ENCODE data around the gene RNF41. TPM values are rescaled to one million over a fixed set of nuclear protein-coding genes. Genes with fewer than 3 reads are reported as not detected.
"Not testable (repeated sequence)": the region's sequence is repeated elsewhere in the genome, so short reads cannot be mapped to it uniquely, and the experiment has no call there.

RNF41 gene
- total RNA-seq = 10 to 100 TPM; 39.0 to 51.3 (median 42.7) TPM

GRCh38 chr12:56221757-56222530, at the start of gene RNF41:
RNF41 (minus strand) TSS chr12:56221922; CDS start chr12:56214047, 7,875 bp downstream.
- Histone ChIP-seq H3K36me3 (no peaks in the 10 kb centered on the region), H3K27me3 (no peaks in the 10 kb centered on the region), H3K4me3 (peak within 1 kb of the TSS; percentile 65 to 95 (median 76)), H3K4me1 (peaks cover 28 to 47% (median 39%) of the 10 kb centered on the region in 4 donors), H3K27ac (peak within 1 kb of the TSS; percentile 96 to 99 (median 98)), H3K9me3 (no peaks in the 10 kb centered on the region)
- WGBS, 2 donors (ENCODE audit: low coverage in 1 of 2) = 3 to 40% methylated on average over 2 to 42 of the region's 42 CpGs
- DNase-seq = peak; percentile 98
- in situ Hi-C loops (cut with MboI; ENCODE audit: low pct_ligation_motif_present in 1 of 4, low pct_unique_long_range_greater_than_20kb in 1 of 4, low sequenced_read_pairs in 3 of 4) (no loop called here), intact Hi-C loops (cut with DNase I; ENCODE audit: low total_unique reads) (loop anchor here (2.0 kb wide), 1 partner anchor 105 kb away; the partner anchor contains the start of gene RPL41)
- TF ChIP-seq POLR2A (IDR thresholded peaks at IDR 0.05) (peak; percentile 98), CTCF (IDR thresholded peaks at IDR 0.05) (peak in 3 of 5 experiments; percentile 5 to 48 (median 33)), EP300 (IDR thresholded peaks at IDR 0.05; ENCODE audit: low read depth) (peak; percentile 58), POLR2AphosphoS5 (IDR thresholded peaks at IDR 0.05) (peak; percentile 99)

- Histone ChIP-seq H3K4me1 (peaks cover 3 to 14% (median 9%) of the 10 kb centered on the region in 4 donors), H3K27me3 (no peaks in the 10 kb centered on the region), H3K9me3 (no peaks in the 10 kb centered on the region), H3K27ac (no peak overlapping the region), H3K4me3 (no peak overlapping the region), H3K36me3 (peaks cover 0 to 48% (median 23%) of the 10 kb centered on the region in 4 donors)
- intact Hi-C loops (cut with DNase I; ENCODE audit: low total_unique reads) = no loop called here
- TF ChIP-seq CTCF (IDR thresholded peaks at IDR 0.05) (peak in 2 of 5 experiments; percentile 10 to 12), POLR2A (IDR thresholded peaks at IDR 0.05) (no peak)
- no peak for DNase-seq
- in situ Hi-C loops (cut with MboI; ENCODE audit: low pct_ligation_motif_present in 1 of 4, low pct_unique_long_range_greater_than_20kb in 1 of 4, low sequenced_read_pairs in 3 of 4) = no loop called here
- 15% methylated on average over 1 of the region's 1 CpG; no CpG with 5 or more reads in 1 of the 2 donors for WGBS, 2 donors (ENCODE audit: low coverage in 1 of 2)
These were observed 49.3 kb upstream of the RNF41 start for GRCh38 chr12:56271031-56271430.

DNA sequence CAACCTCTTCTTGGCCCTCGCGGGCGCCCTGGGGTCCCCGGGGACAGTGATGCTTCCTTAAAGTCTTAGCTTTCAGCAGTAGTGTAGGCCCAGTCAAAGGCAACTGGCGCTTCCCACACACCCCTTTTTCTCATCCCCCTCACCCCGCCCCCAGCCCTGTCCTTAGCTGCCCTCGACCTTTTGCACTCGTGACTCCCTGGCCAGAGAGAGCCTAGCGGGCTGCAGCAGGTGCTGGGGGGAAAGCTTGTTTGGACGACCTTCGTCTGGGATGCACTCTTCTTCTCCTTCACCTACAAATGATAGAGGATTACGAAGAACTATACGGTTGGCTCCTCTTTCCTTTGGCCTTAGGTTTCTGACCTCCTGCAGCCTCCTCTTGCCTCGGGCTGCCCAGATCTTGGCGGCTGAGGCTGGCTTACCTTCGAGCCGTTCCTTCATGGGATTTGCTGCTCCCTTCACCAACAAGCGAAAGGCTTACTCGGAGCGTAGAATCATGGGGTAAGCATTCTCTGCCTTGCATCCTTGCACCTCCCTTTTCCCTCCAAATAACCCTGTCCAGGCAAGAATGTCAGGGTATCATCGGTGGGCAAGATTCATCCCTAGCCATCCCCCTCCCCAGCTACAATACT, 45.8 kb upstream of the RNF41 start:
- intact Hi-C loops (cut with DNase I; ENCODE audit: low total_unique reads) (no loop called here), in situ Hi-C loops (cut with MboI; ENCODE audit: low pct_ligation_motif_present in 1 of 4, low pct_unique_long_range_greater_than_20kb in 1 of 4, low sequenced_read_pairs in 3 of 4) (no loop called here)
- Histone ChIP-seq H3K36me3 (peaks cover 0 to 15% (median 7%) of the 10 kb centered on the region in 4 donors), H3K27ac (peak overlapping the region; percentile 92 to 96 (median 96)), H3K4me1 (peaks cover 5 to 14% (median 12%) of the 10 kb centered on the region in 4 donors), H3K4me3 (peak overlapping the region; percentile 55 to 80 (median 58)), H3K27me3 (no peaks in the 10 kb centered on the region), H3K9me3 (no peaks in the 10 kb centered on the region)
- WGBS, 2 donors (ENCODE audit: low coverage in 1 of 2) = 22 to 50% methylated on average over 1 to 21 of the region's 21 CpGs
- DNase-seq = no peak
- TF ChIP-seq EP300 (IDR thresholded peaks at IDR 0.05; ENCODE audit: low read depth) (no peak), POLR2AphosphoS5 (IDR thresholded peaks at IDR 0.05) (no peak), CTCF (IDR thresholded peaks at IDR 0.05) (no peak), POLR2A (IDR thresholded peaks at IDR 0.05) (no peak)

DNA sequence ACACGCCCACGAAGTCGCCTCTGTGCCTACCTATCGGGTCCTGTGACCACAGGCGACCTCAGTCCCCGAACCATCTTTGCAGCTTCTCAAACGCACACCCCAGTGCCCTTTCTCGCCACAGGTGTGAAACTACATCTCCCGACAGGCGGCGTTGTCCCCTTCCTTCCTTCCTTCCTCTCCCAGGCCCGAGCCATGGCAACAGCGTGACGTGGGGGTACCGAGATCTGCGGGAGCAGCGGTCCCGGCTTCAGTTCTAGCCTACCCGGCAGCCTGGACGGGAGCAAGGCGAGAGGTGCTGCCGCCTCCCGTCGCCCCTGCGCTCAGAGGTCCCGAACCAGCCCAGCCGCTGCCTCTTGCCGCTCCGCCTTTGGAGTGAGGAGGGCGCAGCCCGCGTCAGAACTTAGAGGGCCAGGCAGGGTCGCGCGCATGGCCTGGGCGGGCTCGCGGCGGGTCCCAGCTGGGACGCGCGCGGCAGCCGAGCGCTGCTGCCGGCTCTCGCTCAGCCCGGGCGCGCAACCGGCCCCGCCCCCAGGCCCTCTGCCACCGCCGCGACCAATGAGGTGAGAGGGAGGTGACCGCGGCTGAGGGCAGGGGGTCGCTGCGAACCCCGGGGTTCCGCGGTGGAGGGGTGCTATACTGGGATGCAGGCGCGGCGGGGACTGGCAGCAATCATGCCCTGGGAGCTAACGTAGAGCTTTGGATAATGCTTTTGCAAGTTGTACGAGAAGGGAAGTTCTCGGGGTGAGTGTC, 45.1 kb upstream of the RNF41 start, which contains the start of gene COQ10A:
COQ10A (plus strand) TSS at position 250 of the 750 bp plus-strand sequence; CDS start at position 427, 177 bp downstream.
- Histone ChIP-seq H3K4me1 (peaks cover 5 to 14% (median 12%) of the 10 kb centered on the region in 4 donors), H3K27me3 (no peaks in the 10 kb centered on the region), H3K9me3 (no peaks in the 10 kb centered on the region), H3K4me3 (peak within 1 kb of the TSS; percentile 55 to 80 (median 58)), H3K36me3 (peaks cover 0 to 8% (median 4%) of the 10 kb centered on the region in 4 donors), H3K27ac (peak within 1 kb of the TSS; percentile 92 to 96 (median 96))
- in situ Hi-C loops (cut with MboI; ENCODE audit: low pct_ligation_motif_present in 1 of 4, low pct_unique_long_range_greater_than_20kb in 1 of 4, low sequenced_read_pairs in 3 of 4) (no loop called here), intact Hi-C loops (cut with DNase I; ENCODE audit: low total_unique reads) (no loop called here)
- peak; percentile 93 for DNase-seq
- peak; percentile 90 to 93 (median 91) for TF ChIP-seq POLR2AphosphoS5 (IDR thresholded peaks at IDR 0.05)
- TF ChIP-seq EP300 (IDR thresholded peaks at IDR 0.05; ENCODE audit: low read depth) = no peak
- peak; percentile 66 to 91 (median 74) for TF ChIP-seq CTCF (IDR thresholded peaks at IDR 0.05)
- peak; percentile 81 for TF ChIP-seq POLR2A (IDR thresholded peaks at IDR 0.05)
- WGBS, 2 donors (ENCODE audit: low coverage in 1 of 2) = 0 to 1% methylated on average over 3 to 56 of the region's 68 CpGs

GRCh38 chr12:56266068-56266692, 44.5 kb upstream of the RNF41 start:
- intact Hi-C loops (cut with DNase I; ENCODE audit: low total_unique reads) = not testable (repeated sequence)
- peak; percentile 16 for DNase-seq
- WGBS, 2 donors (ENCODE audit: low coverage in 1 of 2) = 28 to 55% methylated on average over 10 to 16 of the region's 16 CpGs

More at GRCh38 chr12:56266068-56266692, 44.5 kb upstream of the RNF41 start:
- Histone ChIP-seq H3K4me1 (peaks cover 5 to 14% (median 12%) of the 10 kb centered on the region in 4 donors), H3K4me3 (peak overlapping the region; percentile 50 to 80 (median 58)), H3K27ac (peak overlapping the region; percentile 92 to 96 (median 96))
- H3K9me3 ChIP-seq; H3K27me3 ChIP-seq; H3K36me3 ChIP-seq; in situ Hi-C loops (cut with MboI; ENCODE audit: low pct_ligation_motif_present in 1 of 4, low pct_unique_long_range_greater_than_20kb in 1 of 4, low sequenced_read_pairs in 3 of 4): not testable (repeated sequence)
